NCI-H2196 treated with DMSO at 0.1 percent for 48 hours (cell line): ENCODE data around the gene SUCNR1.

Experiments
- DNase-seq: peaks from one replicate; lab custom pipeline; 2025; ENCODE audit not compliant: unreplicated experiment; lab: John Stamatoyannopoulos, UW

SUCNR1 gene

DNA sequence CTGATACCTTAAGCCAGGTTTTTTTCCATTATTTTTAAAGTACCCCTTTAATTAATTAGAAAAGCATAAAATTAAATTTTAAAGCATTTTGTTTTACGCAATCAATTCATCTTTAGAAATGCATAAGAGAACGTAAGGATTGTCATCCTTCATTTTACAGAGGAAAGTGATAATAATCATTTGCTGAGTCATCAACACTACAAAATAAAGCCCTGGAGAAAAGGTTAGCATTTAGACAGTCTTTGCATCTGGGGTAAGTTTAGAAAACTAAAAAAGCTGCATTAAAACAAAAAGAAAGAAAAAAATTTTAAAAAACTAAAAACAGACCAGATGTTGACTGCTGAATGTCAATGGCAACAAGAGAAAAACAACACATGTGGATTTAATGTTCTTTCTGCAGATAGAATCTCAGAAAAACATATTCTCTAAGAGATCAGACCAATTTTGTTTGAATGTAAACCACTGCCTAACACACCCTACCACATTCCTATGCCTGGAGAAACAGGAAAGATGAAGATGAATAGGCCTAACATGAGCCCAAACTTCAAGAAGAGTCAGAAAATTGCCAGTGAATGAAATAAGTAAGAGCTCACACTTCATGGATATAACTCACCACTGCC, 59.9 kb downstream of the SUCNR1 start:
- DNase-seq: no peak
